Panc1 (cell line): ENCODE data around the gene CD163L1.

Experiments
- CTCF ChIP-seq: fragments of 450-650 bp; IDR thresholded peaks from 2 replicates; pipeline ENCODE4 v1.5.1; 2017; ENCODE audit warnings: mild to moderate bottlenecking
- POLR2AphosphoS5 ChIP-seq: IDR thresholded peaks from 2 replicates; pipeline ENCODE4 v1.6.1; 2012; ENCODE audit warnings: mild to moderate bottlenecking, low read depth, low read length, moderate library complexity
- TF ChIP-seq, protein P1 (sequence below), 2 experiments: IDR thresholded peaks; 2 replicates each; pipeline ENCODE4 v1.6.1; 2011 to 2012; ENCODE audit warnings: low read depth in 2 of 2, control low read depth in 1 of 2, low read length in 1 of 2, mild to moderate bottlenecking in 1 of 2, moderate library complexity in 1 of 2; ENCODE audit not compliant: insufficient read depth in 1 of 2

- TF ChIP-seq CTCF (no peak), POLR2AphosphoS5 (no peak)
- TF ChIP-seq, protein P1, sequence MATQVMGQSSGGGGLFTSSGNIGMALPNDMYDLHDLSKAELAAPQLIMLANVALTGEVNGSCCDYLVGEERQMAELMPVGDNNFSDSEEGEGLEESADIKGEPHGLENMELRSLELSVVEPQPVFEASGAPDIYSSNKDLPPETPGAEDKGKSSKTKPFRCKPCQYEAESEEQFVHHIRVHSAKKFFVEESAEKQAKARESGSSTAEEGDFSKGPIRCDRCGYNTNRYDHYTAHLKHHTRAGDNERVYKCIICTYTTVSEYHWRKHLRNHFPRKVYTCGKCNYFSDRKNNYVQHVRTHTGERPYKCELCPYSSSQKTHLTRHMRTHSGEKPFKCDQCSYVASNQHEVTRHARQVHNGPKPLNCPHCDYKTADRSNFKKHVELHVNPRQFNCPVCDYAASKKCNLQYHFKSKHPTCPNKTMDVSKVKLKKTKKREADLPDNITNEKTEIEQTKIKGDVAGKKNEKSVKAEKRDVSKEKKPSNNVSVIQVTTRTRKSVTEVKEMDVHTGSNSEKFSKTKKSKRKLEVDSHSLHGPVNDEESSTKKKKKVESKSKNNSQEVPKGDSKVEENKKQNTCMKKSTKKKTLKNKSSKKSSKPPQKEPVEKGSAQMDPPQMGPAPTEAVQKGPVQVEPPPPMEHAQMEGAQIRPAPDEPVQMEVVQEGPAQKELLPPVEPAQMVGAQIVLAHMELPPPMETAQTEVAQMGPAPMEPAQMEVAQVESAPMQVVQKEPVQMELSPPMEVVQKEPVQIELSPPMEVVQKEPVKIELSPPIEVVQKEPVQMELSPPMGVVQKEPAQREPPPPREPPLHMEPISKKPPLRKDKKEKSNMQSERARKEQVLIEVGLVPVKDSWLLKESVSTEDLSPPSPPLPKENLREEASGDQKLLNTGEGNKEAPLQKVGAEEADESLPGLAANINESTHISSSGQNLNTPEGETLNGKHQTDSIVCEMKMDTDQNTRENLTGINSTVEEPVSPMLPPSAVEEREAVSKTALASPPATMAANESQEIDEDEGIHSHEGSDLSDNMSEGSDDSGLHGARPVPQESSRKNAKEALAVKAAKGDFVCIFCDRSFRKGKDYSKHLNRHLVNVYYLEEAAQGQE (IDR thresholded peaks at IDR 0.05; ENCODE audit: insufficient read depth in 1 of 2, low read depth in 2 of 2, low read length in 1 of 2) = no peak
Measured at GRCh38 chr12:7444537-7444936, 584 bp upstream of the CD163L1 start.
